GM20431 (cell line): Measurements from ENCODE around the gene SETD1A.

ENCODE experiments used
- in situ Hi-C: fragments of 300-500 bp; cut with MseI, MboI; formaldehyde crosslinking; loops from one replicate; pipeline ENCODE4 v1.15.0; 2020; ENCODE audit warnings: low sequenced_read_pairs; ENCODE audit not compliant: unreplicated experiment

SETD1A gene

DNA sequence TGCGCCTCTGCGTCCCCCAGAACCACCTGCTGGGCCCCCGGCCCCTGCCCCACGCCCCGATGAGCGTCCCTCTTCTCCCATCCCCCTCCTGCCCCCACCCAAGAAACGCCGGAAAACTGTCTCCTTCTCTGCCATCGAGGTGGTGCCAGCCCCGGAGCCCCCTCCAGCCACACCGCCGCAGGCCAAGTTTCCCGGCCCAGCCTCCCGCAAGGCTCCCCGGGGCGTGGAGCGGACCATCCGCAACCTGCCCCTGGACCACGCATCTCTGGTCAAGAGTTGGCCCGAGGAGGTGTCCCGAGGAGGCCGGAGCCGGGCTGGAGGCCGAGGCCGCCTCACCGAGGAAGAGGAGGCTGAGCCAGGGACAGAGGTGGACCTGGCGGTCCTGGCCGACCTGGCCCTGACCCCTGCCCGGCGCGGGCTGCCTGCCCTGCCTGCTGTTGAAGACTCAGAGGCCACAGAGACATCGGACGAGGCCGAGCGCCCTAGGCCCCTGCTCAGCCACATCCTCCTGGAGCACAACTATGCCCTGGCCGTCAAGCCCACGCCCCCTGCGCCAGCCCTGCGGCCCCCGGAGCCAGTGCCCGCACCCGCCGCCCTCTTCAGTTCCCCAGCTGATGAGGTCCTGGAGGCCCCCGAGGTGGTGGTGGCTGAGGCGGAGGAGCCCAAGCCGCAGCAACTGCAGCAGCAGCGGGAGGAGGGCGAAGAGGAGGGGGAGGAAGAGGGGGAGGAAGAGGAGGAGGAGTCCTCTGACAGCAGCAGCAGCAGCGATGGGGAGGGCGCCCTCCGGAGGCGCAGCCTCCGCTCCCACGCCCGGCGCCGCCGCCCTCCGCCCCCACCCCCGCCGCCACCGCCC, 21.8 kb downstream of the SETD1A start:
- in situ Hi-C loops, result loop anchor here (25.0 kb wide), 1 partner anchor 458 kb away; the partner anchor contains the start of genes COX6A2 and ZNF843

DNA sequence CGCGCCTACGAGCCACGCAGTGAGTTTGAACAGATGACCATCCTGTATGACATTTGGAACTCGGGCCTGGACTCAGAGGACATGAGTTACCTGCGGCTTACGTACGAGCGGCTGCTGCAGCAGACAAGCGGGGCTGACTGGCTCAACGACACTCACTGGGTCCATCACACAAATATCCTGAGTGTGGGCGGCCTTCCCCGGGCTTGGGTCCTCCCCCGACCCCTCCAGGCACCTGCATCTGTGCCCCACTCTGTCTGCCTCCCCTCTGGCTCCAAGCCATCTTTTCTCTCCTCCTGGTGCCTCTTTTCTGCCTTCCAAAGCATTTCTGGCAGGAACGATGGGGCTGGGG, 22.4 kb downstream of the SETD1A start:
- in situ Hi-C loops, result loop anchor here (25.0 kb wide), 1 partner anchor 457 kb away; the partner anchor contains the start of genes COX6A2 and ZNF843

DNA sequence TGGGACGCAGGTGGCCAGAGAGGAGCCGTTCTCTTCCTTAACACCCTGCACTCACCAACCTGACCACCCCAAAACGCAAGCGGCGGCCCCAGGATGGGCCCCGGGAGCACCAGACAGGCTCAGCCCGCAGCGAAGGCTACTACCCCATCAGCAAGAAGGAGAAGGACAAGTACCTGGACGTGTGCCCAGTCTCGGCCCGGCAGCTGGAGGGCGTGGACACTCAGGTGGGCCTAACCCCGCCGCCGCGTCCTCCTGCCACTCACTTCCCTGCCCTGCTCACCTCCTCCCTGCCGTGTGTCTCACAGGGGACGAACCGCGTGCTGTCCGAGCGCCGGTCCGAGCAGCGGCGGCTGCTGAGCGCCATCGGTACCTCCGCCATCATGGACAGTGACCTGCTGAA, 22.9 kb downstream of the SETD1A start:
- in situ Hi-C loops, result loop anchor here (25.0 kb wide), 1 partner anchor 457 kb away; the partner anchor contains the start of genes COX6A2 and ZNF843

DNA sequence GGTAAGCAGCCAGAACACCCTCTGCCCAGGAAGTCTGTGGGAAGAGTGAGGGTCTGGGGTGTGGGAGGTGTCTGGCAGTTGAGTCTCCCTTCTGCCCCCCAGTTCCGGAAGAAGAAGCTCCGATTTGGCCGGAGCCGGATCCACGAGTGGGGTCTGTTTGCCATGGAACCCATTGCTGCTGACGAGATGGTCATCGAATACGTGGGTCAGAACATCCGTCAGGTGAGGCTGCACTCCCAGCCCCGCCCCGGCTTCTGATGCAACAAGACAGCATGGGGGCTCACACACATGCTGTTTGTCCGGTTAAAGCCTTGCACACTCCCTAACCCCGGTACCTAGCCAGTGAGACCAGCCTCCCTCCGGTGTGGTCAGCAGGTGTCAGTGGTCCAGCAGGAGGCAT, 23.4 kb downstream of the SETD1A start:
- in situ Hi-C loops, result loop anchor here (25.0 kb wide), 1 partner anchor 456 kb away; the partner anchor contains the start of genes COX6A2 and ZNF843

DNA sequence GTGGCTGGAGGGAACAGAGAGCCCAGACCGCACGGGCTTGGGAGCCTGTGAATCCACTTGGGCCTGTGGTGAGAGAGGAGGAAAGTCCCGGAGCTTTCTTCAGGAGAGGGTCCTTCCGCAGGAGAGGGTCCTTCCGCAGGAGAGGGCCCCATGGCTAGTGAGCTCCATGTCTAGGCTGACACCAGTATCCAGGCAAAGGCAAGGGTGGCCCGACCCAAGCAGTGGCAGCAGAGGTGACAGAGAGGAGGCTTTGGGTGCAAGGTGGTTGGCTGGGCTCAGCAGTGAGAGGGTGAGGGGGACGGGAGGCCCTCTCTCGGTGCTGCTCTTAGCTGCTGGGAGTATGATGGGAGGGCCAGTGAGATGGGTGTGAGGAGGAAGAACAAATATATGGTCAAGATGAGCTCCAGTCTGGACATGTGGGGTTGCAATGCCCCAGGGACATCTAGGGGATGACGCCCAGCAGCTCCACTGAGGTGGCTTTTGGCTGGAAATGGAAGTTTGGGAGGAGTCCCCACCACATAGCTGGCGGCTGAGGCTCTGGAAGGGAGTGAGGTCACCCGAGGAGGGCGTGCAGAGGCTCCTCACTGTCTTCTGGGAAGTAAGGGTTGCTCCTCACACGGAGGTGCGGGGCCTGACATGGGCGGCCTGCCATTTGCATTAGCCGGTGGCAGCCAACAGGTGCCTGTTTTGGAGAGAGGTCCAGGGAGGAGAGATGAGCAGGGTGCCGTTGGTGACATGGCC, 25.2 kb downstream of the SETD1A start:
- in situ Hi-C loops, result loop anchor here (25.0 kb wide), 1 partner anchor 455 kb away; the partner anchor contains the start of genes COX6A2 and ZNF843

DNA sequence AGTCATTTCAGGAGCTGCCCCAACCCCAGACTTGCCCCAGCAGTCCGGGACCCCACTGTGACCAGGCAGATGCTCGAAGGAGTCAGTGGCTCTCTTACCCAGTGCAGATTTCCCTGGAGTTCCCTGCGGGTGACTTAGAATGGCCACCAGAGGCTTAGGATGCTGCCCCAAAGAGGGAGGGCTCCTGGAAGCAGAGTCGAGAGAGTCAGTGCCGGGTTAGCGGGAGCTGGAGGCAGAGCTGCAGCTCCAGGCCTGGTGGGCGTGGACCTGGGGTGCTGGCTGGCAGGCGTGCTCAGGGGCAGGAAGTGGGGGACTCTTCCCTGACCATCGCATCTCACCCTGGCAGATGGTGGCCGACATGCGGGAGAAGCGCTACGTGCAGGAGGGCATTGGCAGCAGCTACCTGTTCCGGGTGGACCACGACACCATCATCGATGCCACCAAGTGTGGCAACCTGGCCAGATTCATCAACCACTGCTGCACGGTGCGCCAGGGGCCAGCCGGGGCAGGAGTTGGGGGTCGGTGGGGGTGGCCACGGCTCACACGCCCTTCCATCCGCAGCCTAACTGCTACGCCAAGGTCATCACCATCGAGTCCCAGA, 25.8 kb downstream of the SETD1A start:
- in situ Hi-C loops, result loop anchor here (25.0 kb wide), 1 partner anchor 454 kb away; the partner anchor contains the start of genes COX6A2 and ZNF843

DNA sequence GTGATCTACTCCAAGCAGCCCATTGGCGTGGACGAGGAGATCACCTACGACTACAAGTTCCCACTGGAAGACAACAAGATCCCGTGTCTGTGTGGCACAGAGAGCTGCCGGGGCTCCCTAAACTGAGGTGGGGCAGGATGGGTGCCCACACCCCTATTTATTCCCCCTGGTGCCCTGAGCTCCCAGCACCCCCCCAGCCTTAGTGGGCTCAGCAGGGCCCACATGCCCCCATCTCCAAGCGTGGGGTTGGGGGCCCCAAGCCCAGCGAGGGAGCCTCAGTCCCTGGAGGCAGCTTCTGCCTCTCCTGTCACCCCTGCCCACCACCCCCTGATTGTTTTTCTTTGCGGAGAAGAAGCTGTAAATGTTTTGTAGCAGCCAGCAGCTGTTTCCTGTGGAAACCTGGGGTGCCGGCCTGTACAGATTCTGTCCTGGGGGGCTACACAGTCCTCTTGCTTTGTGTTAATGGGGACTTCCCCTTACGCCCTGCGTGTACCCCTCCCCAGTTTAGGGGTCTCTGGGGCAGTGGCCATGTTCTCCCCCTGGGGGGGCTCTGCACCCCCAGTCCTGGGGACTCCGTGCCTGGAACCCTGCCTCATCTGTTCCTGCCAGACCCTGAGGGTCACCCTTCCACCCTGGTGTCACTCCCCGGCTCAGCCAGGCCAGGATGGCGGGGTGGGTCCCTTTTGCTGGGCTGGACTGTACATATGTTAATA, 26.5 kb downstream of the SETD1A start:
- in situ Hi-C loops, result loop anchor here (25.0 kb wide), 1 partner anchor 453 kb away; the partner anchor contains the start of genes COX6A2 and ZNF843

DNA sequence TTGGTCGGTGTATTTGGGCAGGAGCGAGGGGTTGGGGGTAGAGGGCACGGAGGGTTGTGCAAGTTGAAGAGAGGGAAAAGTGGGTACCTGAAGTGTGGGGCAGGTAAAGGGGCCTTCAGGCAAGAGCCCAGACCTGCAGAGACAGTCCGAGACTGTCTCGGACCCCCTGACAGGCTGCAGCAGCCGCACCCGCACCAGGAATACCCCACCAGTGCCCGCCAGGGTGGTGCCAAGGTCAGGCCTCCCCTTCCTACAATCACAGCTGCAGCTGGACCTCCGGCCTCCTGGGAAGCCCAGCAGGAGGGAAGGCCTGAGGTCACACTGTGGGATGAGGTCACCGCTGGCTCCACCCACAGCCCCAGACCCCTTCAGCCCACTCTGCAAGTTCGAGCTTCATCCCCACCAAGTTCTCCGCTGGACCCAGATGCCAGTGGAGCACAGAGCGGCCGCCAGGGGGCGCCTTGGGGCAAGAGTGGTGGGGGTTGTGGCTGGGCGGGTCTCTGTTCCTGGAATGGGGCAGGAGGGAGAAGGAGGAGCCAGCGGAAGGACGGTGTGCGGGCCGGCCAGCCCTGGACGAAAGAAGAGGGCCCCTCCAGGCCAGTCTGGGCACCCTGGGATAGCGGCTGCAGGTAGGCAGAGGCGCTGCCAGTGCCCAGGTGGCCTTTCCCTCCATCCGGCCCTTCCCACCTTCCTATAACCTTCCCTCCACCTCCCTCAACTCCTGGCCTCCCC, 27.3 kb downstream of the SETD1A start, which contains the start of gene HSD3B7:
Gene HSD3B7 (plus strand): TSS at position 539 of the 732 bp plus-strand sequence. CDS start 452 bp downstream, outside the sequence.
- in situ Hi-C loops, result loop anchor here (25.0 kb wide), 1 partner anchor 452 kb away; the partner anchor contains the start of genes COX6A2 and ZNF843

DNA sequence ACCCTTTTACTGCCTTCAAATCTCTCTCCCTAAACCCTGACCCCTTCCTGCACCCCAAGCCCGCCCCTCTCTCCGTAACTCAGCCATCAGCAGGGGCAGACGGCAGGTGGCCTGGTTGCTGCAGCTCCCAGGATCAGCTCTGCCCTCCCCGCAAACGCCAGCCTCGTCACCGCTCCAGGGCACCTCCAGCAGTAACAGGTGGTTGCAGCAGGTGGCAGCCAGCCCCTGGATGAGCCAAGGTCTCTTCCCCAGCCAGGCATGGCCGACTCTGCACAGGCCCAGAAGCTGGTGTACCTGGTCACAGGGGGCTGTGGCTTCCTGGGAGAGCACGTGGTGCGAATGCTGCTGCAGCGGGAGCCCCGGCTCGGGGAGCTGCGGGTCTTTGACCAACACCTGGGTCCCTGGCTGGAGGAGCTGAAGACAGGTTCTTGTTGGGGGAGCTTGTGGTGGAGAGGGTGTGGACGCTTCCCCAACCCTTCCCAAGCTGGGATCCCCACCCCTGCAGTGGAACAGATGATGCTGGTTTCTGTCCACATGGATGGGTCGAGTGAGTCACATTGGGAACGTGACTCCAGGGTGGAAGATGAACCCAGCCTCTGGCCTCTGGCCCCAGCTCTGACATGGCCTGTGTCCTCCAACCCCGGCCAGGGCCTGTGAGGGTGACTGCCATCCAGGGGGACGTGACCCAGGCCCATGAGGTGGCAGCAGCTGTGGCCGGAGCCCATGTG, 28.0 kb downstream of the SETD1A start:
- in situ Hi-C loops, result loop anchor here (25.0 kb wide), 1 partner anchor 452 kb away; the partner anchor contains the start of genes COX6A2 and ZNF843

DNA sequence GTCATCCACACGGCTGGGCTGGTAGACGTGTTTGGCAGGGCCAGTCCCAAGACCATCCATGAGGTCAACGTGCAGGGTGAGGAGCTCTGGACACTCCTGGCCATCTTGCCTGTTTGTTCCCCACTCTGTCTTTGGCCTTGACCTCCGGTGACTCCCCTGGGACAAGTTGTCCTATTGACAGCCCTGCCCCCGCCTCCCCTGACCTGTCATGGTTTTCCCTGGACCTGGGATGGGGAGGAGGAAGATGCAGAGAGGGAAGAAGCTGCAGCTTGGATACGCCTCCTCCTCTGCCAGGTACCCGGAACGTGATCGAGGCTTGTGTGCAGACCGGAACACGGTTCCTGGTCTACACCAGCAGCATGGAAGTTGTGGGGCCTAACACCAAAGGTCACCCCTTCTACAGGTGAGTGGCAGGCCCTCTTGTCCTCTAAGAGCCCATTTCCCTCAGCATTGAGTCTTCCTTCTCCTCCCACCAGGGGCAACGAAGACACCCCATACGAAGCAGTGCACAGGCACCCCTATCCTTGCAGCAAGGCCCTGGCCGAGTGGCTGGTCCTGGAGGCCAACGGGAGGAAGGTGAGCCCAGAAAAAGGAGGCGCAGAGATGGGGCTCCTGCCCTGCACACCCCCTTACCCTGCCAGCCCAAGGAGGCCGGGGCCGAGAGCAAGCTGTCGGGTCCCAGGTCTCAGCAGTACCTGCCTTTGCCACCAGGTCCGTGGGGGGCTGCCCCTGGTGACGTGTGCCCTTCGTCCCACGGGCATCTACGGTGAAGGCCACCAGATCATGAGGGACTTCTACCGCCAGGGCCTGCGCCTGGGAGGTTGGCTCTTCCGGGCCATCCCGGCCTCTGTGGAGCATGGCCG, 28.8 kb downstream of the SETD1A start:
- in situ Hi-C loops, result loop anchor here (25.0 kb wide), 1 partner anchor 451 kb away; the partner anchor contains the start of genes COX6A2 and ZNF843

DNA sequence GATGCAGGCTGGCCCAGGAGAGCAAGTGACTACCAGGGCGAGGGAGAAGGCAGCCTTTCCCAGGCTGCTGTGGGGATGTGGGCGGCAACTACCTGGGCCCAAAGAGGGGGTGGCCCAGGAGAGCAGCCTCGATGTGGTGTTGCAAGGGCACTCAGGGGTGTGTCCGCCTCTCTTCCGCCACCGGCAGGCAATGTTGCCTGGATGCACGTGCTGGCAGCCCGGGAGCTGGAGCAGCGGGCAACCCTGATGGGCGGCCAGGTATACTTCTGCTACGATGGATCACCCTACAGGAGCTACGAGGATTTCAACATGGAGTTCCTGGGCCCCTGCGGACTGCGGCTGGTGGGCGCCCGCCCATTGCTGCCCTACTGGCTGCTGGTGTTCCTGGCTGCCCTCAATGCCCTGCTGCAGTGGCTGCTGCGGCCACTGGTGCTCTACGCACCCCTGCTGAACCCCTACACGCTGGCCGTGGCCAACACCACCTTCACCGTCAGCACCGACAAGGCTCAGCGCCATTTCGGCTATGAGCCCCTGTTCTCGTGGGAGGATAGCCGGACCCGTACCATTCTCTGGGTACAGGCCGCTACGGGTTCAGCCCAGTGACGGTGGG, 30.1 kb downstream of the SETD1A start:
- in situ Hi-C loops, result loop anchor here (25.0 kb wide), 1 partner anchor 450 kb away; the partner anchor contains the start of genes COX6A2 and ZNF843

DNA sequence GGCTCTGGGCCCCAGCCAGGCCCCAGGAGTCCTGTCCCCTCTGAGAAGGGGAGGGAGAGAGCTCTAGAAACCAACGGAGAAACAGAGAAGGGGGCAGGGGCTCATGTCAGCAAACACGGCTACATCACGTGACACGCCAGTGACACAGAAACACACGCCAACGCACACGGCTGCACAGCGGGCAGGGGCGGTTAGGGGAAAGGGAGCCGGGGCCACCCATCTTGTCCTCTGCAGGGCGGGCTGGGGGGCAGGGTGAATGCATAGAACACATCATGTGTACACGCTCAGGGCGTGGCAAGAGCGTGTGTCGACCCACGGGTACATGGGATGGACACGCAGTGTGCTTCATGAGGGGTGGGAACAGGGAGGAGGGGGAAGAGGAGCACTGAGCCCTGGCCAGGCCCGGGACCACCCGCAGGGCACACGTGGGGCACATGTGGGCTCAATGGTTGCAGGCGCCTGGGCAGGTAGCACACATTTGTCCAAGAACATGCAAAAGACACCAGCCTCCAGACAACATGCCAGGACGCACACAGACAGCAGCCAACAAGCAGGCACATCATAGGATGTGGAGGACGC, 32.0 kb downstream of the SETD1A start:
- in situ Hi-C loops, result loop anchor here (25.0 kb wide), 1 partner anchor 448 kb away; the partner anchor contains the start of genes COX6A2 and ZNF843

DNA sequence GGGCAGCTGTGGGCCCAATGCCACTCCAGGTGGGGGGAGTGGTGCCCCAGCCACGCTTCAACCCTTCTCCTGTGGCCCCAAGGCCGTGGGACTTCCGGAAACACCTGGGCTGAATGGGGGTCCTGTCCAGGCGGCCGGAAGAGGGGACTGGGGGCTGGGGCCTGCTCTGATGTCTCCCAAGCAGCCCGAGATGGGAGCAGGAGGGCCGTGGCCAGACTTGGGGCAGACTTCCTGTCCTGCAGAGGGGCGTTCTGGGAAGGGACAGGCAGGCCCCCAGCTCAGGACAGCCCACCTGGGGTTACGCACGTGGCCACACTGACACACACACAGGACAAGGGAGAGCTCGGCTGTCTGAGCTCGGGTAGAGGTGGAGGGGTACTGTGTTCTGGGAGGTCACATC, 32.6 kb downstream of the SETD1A start:
- in situ Hi-C loops, result loop anchor here (25.0 kb wide), 1 partner anchor 447 kb away; the partner anchor contains the start of genes COX6A2 and ZNF843

DNA sequence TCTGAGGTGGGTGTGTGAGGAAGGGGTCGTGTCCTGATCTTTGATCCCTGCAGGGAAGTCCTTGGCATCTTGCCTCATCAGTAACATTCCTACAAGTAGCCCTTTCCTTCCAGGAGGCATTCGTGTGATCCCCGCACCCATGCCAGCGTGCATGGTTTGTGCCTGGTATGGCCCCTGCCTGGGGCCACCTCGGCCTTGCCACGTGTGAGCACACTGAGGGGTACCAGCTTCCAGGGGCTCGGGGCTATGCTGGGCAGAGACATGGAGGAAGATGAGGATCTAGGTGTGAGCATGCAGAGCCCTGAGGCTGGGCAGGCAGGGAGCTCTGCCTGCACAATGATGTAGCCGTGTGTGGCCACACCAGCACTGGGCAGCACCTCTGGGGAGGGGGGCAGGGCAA, 33.5 kb downstream of the SETD1A start:
- in situ Hi-C loops, result loop anchor here (25.0 kb wide), 1 partner anchor 446 kb away; the partner anchor contains the start of genes COX6A2 and ZNF843

DNA sequence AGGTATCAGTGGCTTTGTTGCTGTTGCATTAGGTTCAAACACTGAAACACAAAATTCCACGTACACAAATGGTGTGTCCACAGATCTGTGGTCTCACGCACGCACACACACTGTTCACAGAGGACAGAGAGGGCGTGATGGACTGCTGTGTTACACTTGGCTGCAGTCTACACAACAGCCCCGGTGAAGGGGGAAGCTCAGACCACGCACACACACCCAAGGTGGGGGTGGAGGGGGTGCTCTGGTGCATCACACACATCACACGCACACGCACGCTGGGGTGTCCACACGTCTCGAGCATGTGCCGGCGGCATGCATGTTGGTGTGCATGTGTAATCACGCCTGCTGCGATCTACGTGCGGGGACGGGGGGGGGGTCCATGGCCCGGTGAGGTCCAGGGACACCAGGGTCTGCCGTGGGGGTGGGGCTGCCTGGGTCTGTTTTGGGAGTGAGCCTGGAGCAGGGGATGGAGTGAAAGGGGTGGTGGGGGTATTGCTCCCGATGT, 34.8 kb downstream of the SETD1A start:
- in situ Hi-C loops, result loop anchor here (25.0 kb wide), 1 partner anchor 445 kb away; the partner anchor contains the start of genes COX6A2 and ZNF843
